NCI-H2227 (cell line): ENCODE results near the gene AATK.

Experiments
- DNase-seq: peaks from one replicate; lab custom pipeline; 2025; ENCODE audit not compliant: unreplicated experiment; lab: John Stamatoyannopoulos, UW

The AATK gene

GRCh38 chr17:81166033-81166492 lies at the start of gene AATK:
Gene AATK (minus strand): TSS chr17:81166221. CDS start chr17:81165992, 229 bp downstream.
- DNase-seq = peak; percentile 59

GRCh38 chr17:81213978-81214377 lies 48.0 kb upstream of the AATK start:
- no peak for DNase-seq

- no peak for DNase-seq
These were observed 46.3 kb upstream of the AATK start for GRCh38 chr17:81212365-81212764.

- DNase-seq = no peak
These were observed 44.8 kb upstream of the AATK start for GRCh38 chr17:81210868-81211267.

GRCh38 chr17:81210466-81210865 lies 44.4 kb upstream of the AATK start:
- no peak for DNase-seq

- no peak for DNase-seq
These were observed 43.1 kb upstream of the AATK start for GRCh38 chr17:81209141-81209540.

- no peak for DNase-seq
These were observed 42.6 kb upstream of the AATK start for GRCh38 chr17:81208651-81209050.

- DNase-seq = no peak
These were observed 41.9 kb upstream of the AATK start for GRCh38 chr17:81207610-81208581.

DNA sequence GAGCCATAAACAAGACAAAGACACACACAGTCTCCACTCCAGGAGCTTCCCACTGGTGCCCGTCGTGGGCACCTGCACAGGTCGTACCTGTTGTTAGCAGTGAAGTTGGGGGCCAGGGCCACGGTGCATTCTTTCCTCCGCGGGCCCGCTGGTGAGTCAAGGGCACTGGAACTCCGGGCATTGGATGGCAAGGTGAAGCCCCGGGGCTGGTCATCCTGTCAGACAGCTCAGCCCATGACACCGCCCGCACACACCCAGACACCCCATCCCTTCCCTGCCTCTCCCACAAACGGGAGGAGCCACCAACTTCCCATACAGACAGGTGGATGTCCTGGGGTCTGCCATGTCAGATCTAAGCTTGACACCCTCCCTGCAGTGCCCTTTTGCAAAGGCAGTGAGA lies 40.6 kb upstream of the AATK start:
- DNase-seq = no peak

GRCh38 chr17:81206166-81206565 lies 40.1 kb upstream of the AATK start:
- no peak for DNase-seq

GRCh38 chr17:81204578-81204977 lies 38.6 kb upstream of the AATK start:
- no peak for DNase-seq

DNA sequence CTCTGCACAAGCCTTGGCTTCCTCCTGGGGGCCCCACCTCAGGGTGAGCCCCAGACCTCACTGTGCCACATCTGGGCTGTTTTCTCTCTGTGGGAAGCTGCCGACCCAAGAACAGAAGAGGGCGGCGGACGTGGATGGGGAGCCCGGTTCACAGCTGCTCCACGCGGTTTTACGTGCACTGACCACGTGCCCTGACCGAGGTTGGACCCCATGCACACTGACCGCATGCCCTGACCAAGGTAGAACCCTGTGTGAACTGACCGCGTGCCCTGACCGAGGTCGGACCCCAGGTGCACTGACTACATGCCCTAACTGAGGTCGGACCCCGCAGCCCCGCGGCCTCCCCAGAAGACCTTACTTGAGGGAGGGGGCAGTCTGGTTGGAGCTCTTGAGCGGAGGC lies 37.1 kb upstream of the AATK start:
- no peak for DNase-seq

DNA sequence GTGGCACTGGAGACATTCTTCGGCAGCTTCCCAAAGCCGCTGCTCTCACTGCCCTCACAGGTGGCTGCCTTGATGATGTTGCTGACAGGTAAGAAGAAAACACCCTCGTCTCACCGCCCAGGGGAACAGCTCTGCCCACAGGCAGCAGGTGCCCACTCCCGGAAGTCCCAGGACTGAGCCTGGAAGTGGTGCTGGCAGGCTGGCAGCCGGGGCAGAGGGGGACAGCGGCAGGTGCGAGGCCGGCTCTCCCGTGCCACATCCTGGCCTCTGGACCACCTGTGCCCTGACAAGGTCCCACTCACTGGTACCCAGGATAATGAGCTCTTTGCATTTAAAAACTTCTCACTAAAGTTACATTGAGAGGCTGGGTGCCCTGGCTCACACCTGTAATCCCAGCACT lies 36.3 kb upstream of the AATK start:
- no peak for DNase-seq

DNA sequence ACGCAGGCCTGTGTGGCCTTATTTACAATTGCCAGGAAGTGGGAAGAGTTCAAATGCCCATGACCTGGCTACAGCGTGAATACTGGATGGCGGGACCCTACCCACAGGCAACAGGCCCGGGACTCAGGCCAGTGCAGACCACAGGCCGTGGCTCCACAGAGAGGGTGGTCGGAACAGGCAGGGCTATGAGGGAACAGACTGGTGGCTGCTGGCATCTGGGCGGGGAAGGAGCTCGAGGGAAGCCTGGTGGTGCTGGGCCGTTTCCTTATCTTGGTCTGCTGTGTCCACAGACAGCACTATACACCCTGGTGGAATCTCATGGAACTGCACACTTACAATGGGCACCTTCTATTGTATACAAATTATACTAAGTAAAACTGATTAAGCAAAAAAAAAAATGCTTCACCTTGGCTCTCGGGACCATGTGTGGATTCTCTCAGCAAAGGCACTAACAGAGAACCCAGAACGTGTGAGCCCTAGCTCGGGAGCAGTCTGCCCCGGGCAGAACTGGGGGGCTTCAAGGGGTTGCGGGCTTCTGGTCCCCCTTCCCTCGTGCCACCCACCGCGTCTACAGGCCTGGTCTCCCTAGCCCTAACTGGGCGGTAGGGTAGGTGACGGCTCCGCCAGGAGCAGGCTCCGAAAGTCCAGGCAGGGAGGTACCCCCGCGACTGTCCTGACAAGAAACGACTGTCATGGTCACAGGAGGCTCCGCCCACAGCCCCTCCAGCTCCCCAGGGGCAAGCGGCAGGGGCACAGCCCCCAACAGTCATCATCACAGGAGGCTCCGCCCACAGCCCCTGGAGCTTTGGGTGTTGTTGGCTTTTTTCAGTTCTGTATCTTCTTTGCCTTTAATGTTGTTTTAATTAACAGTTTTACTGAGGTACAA lies 34.9 kb upstream of the AATK start:
- peak; percentile 66 for DNase-seq

- no peak for DNase-seq
These were observed 34.2 kb upstream of the AATK start for GRCh38 chr17:81200201-81200600.

- no peak for DNase-seq
These were observed 33.4 kb upstream of the AATK start for GRCh38 chr17:81199482-81199830.

DNA sequence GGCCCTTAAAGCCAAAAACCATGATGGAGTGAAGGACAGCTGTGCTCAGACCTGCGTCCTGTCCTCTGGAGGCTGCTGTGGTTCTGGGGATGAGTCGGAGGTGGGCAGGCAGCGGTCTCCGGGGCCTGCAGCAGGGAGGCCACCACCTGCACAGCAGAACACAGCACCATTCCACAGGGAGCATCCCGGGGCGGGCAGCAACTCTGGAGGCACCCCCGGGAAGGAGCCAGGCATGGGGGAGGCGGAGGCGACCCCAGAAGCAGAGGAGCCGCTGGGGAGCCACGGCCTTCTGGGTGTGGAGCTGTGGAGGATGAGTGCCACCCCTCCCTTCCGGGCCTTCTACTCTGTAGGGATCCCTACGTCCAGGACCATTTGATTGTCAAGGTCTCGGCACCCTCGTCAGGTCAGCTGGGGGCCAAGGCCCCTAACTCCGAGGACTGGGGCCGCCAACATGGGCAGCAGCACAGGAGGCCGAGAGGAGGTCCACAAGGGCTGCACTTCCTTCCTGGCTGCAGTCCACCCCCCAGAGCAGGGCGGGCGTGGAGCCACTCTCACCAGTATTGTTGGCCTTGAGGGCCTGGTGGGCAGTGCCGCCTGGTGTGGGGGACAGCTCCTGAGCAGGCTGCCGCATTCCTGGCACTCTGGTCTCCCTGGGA lies 32.9 kb upstream of the AATK start:
- DNase-seq = no peak

GRCh38 chr17:81197831-81198490 lies 31.9 kb upstream of the AATK start:
- no peak for DNase-seq

DNA sequence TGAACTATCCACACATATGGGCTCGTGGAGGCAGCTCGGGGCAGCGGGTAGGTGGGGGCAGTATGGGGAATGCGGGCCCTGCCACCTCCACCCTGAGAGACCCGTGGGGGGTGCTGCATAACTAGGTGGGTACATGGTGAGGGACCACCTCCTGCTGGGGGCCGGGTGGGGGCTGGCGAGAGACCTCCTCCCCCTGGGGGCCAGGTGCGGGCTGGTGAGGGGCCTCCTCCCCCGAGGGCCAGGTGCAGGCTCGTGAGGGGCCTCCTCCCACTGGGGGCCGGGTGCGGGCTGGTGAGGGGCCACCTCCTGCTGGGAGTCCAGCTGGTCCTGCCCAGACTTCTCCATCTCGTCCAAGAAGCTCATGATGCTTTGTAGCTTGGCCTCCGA lies 31.4 kb upstream of the AATK start:
- DNase-seq = no peak

DNA sequence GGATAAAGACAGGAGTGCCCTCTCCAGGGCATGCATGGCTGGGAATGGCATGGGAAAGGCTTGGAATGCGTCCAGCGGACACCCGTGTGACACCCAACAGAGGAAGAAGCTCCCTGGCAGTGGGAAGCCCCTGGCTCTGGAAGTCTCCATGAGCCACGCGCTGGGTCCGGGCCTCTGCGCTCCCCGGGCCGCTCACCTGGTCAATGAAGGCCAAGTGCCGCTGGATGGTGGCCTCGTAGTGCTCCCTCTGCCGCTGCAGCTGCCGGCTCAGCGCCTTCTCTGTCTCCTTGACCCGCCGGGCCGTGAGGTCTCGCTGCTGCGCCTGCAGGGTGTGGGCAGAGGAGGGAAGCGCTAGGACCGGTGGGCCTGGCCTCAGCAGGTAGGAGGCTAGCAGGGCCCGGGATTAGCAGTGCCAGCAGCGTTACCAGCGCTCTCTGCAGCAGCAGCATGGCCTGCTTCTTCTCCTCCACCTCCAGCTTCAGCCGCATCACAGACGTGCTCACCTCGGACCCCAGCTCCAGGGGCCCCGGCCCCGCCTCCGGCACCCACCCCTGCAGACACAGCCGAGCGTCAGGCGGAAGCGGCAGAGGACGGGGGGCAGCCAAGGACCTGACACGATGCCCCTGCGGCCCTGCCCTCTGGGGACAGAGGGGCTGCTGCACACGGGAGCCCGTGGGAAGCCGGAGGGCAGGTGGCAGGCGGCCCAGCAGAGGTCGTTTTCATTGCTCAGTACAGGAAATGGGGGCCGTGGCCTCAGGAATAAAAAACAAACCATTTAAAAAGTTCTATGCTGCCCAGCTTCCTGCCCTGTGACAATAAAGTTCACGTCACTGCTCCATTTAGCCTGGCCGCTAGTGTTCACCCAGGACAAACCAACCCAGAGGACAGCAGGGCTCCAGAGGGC lies 30.7 kb upstream of the AATK start:
- no peak for DNase-seq
